ENCODE data around the gene MARCHF3.

- TF ChIP-seq CTCF (IDR thresholded peaks at IDR 0.05): no peak
- TF ChIP-seq POLR2A (IDR thresholded peaks at IDR 0.05): no peak
These were observed 36.4 kb upstream of the MARCHF3 start for GRCh38 chr5:127066721-127067120.

Data from right lobe of liver (tissue), 4 donors.